ENCODE measurements around the gene PIK3AP1.

The PIK3AP1 gene

DNA sequence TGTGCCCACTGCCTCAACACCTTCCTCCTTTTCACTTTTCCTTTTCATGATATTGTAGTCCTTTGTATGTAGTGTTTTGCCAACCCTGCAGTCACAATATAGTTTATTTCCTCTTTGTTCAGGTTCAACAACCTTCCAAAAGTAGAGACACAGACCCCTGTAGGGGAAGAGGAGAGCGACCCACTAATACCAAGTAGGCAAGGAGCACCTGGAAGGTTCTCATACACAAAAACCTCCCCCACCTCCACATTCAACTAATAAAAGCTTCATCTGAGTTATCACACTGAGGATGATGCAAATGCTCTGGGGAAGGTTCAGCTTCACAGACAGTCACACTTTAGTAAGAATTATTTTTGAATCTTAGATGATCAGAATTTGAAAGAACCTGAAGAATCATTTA, 41.6 kb downstream of the PIK3AP1 start:
- Histone ChIP-seq H3K27me3 (ENCODE audit: control insufficient read depth, insufficient read depth, low read length) (no peaks in the 10 kb centered on the region), H3K9me3 (ENCODE audit: control insufficient read depth, insufficient read depth, low read length) (no peaks in the 10 kb centered on the region), H3K9ac (ENCODE audit: low read depth, low read length) (no peak overlapping the region), H3K4me1 (ENCODE audit: control insufficient read depth, insufficient read depth, low read length) (peaks cover under 1% of the 10 kb centered on the region), H3K4me3 (ENCODE audit: low read depth, low read length) (no peak overlapping the region), H3K36me3 (ENCODE audit: control insufficient read depth, insufficient read depth, low read length) (no peaks in the 10 kb centered on the region)

DNA sequence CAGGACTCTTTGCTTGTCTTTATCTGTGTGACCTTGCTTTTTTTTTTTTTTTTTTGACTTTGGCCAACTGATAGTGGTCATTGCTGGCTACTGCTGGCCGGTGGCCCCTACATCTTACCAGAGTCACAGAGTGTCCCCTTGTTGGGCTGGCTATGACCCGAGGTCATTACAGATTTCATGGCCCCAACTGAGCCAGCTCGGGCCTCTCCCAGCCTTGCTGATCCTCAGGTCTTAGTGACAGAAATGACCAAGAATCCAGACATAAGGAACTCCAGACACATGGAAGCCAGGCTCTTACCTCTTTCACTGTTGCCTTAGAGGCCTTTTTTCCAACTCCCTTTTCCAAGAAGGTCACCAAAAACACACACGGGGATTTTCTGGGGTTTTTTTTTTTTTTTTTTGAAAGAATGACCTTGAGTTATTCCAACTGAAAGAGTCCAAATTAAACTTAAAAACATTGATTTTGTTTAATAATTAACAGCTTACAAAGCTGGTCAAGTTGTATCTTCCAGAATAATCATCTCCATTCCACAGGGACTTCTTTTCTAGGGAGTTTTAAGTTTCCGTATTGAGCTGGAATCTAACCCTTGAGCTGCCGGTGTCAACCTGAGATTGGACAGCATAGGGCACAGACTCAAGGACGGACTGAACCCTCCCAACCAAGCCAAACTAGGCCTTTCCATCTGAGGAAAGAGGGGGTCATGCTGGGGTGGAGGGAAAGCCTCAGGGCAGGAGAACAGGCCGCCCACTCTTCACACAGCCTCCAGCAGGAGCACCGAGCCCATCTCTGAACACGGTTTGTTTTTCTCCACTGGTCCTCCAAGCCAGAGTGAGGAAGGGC, 43.8 kb downstream of the PIK3AP1 start:
- Histone ChIP-seq H3K27me3 (ENCODE audit: control insufficient read depth, insufficient read depth, low read length) (no peaks in the 10 kb centered on the region), H3K9me3 (ENCODE audit: control insufficient read depth, insufficient read depth, low read length) (no peaks in the 10 kb centered on the region), H3K4me3 (ENCODE audit: low read depth, low read length) (no peak overlapping the region), H3K36me3 (ENCODE audit: control insufficient read depth, insufficient read depth, low read length) (no peaks in the 10 kb centered on the region), H3K9ac (ENCODE audit: low read depth, low read length) (no peak overlapping the region), H3K4me1 (ENCODE audit: control insufficient read depth, insufficient read depth, low read length) (peaks cover 4% of the 10 kb centered on the region)

DNA sequence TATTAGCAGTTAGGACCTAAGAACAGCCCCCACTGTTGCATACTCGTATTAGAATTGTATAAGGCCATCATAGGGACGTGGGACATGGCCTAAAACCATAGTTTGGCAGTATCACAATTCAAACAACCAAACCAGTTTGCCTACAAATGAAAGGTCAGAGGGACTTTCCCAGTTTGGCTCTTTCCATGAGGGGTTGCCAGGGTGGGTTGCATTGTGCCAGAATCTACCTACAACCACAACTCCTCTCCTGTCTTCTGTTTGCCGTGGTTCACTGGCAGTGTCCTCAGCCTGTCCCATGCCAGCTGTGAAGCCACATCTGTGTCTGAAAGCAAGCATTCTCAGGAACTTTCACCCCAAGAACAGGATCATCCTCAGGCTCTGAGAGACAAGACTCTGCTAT, 44.5 kb downstream of the PIK3AP1 start:
- no peaks in the 10 kb centered on the region for H3K36me3 ChIP-seq (ENCODE audit: control insufficient read depth, insufficient read depth, low read length)
- H3K9ac ChIP-seq (ENCODE audit: low read depth, low read length): no peak overlapping the region
- no peak overlapping the region for H3K4me3 ChIP-seq (ENCODE audit: low read depth, low read length)

DNA sequence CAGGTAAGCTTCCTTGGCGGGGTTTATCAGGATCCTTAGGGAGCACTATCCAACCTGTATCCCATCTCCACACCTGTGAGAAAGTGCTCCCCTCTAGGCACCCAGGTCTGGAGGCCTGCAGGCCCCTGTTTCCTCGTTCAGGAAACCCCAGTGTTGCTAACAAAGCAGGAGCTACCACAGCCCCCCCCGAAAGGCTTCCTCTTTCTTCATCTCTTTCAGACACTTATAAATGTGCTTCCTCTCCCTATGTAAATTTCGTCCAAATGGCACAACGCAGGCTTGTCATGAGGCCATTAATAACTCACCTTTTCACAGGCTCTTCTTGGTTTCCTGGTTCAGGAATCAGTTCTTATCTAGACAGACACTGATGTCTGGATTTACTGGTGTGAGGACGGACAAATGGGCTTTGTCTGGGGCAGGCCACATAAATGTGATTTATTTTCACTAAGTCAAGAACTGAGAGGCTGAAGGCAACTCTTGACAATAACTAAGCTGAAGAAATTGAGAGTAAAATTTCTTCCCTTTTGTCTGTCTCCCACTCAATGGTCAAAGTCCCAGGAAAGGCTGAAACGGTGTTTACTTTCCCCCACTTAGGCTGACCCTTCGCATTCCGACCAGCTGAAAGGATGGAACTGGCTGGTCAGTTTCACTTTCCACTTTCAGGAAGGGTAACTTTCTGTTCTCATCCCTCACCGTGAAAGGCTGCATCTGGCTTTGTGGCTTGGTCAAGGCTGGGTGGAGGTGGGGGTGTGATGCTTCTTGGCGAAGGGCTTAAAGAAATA, 46.8 kb downstream of the PIK3AP1 start:
- Histone ChIP-seq H3K9me3 (ENCODE audit: control insufficient read depth, insufficient read depth, low read length) (no peaks in the 10 kb centered on the region), H3K4me1 (ENCODE audit: control insufficient read depth, insufficient read depth, low read length) (peaks cover 4% of the 10 kb centered on the region), H3K4me3 (ENCODE audit: low read depth, low read length) (no peak overlapping the region), H3K27me3 (ENCODE audit: control insufficient read depth, insufficient read depth, low read length) (no peaks in the 10 kb centered on the region), H3K9ac (ENCODE audit: low read depth, low read length) (no peak overlapping the region), H3K36me3 (ENCODE audit: control insufficient read depth, insufficient read depth, low read length) (no peaks in the 10 kb centered on the region)

More for the DNA sequence above, 44.5 kb downstream of the PIK3AP1 start:
- H3K27me3 ChIP-seq (ENCODE audit: control insufficient read depth, insufficient read depth, low read length): no peaks in the 10 kb centered on the region
- no peaks in the 10 kb centered on the region for H3K9me3 ChIP-seq (ENCODE audit: control insufficient read depth, insufficient read depth, low read length)
- H3K4me1 ChIP-seq (ENCODE audit: control insufficient read depth, insufficient read depth, low read length): peaks cover 4% of the 10 kb centered on the region

DNA sequence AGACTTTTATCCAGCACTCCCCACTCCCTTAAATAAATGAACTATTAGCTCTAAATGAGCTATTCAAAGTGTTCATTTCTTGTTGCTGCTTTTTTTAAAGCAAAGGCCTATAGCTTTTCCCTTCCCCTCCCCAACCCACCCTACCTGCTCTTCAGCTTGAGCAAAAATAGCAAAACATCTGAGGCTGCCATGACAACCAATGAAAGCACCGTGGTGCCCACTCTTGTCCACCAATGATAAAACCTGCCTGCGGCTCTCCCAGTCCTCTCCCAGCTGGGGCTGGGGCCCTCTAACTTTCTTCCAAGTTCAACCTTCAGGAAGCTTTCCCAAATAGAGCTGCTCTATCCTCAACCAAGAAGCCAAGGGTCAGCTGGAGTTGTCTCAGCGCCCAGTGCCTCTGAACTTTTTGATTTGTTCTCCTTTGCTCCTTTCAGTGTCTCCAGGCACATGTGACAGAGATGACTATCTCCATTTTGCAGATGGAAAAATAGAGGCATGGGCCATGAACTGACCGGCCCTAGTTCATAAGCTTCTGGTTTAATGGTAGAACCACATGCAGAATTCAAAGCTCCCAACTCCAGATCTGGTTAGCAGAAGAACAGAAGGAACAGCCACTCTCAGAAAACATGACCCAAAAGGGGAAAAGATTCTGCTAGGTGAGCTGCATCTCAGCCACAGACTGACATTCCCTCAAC, 47.7 kb downstream of the PIK3AP1 start:
- Histone ChIP-seq H3K4me3 (ENCODE audit: low read depth, low read length) (no peak overlapping the region), H3K9ac (ENCODE audit: low read depth, low read length) (no peak overlapping the region)

DNA sequence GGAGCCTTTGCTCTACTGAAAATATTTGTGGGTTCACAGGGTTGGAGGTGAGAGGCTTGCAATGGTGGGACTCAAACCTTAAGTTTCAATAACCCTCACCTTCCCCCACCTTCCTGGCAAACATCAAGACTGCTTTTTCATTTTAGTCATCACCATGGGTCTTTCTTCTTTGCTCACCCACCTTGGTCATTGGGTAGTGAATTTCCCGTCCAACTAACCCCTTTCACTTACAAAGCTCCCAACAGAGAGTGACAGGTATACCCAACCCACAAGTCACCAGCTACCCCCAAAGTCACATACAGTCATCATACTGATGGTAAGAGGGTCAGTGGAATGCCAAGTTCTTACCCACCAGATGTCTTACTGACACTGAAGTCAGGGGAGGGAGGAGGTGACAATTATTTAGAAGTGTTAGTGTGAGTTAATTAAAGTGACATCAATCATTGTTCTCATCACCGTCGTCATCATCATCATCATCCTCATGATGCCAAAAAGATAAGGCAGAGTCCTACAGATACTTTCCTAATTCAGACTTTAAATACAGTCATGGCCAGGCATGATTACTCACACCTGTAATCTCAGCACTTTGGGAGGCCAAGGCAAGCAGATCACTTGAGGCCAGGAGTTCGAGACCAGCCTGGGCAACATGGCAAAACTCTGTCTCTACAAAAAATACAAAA, 49.0 kb downstream of the PIK3AP1 start:
- Histone ChIP-seq H3K4me3 (ENCODE audit: low read depth, low read length) (no peak overlapping the region), H3K27me3 (ENCODE audit: control insufficient read depth, insufficient read depth, low read length) (no peaks in the 10 kb centered on the region), H3K36me3 (ENCODE audit: control insufficient read depth, insufficient read depth, low read length) (no peaks in the 10 kb centered on the region), H3K9me3 (ENCODE audit: control insufficient read depth, insufficient read depth, low read length) (no peaks in the 10 kb centered on the region), H3K4me1 (ENCODE audit: control insufficient read depth, insufficient read depth, low read length) (peaks cover 4% of the 10 kb centered on the region), H3K9ac (ENCODE audit: low read depth, low read length) (no peak overlapping the region)

More for the DNA sequence above, 47.7 kb downstream of the PIK3AP1 start:
- no peaks in the 10 kb centered on the region for H3K9me3 ChIP-seq (ENCODE audit: control insufficient read depth, insufficient read depth, low read length)
- peaks cover 4% of the 10 kb centered on the region for H3K4me1 ChIP-seq (ENCODE audit: control insufficient read depth, insufficient read depth, low read length)
- no peaks in the 10 kb centered on the region for H3K36me3 ChIP-seq (ENCODE audit: control insufficient read depth, insufficient read depth, low read length)
- H3K27me3 ChIP-seq (ENCODE audit: control insufficient read depth, insufficient read depth, low read length): no peaks in the 10 kb centered on the region

DNA sequence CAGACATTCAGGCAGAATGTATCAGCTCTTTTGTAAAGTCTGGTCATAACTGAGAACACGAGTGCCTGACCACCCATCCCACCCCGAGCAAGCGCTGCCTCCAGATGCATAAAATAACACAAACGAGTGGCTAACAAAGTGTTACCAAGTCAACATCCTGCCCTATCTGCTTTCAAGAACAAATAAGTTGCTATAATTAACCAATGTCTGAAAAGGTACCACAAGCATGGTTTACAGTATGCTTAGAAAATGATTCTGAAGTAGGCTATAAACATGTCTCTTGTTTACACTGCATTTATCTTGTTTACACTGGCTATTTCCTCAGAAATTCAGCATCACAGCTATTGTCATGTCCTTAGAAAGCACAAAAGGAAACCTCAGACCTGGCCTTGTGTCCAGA, 49.5 kb downstream of the PIK3AP1 start:
- peaks cover 4% of the 10 kb centered on the region for H3K4me1 ChIP-seq (ENCODE audit: control insufficient read depth, insufficient read depth, low read length)
- H3K27me3 ChIP-seq (ENCODE audit: control insufficient read depth, insufficient read depth, low read length): no peaks in the 10 kb centered on the region
- no peaks in the 10 kb centered on the region for H3K9me3 ChIP-seq (ENCODE audit: control insufficient read depth, insufficient read depth, low read length)
- H3K9ac ChIP-seq (ENCODE audit: low read depth, low read length): no peak overlapping the region
- no peak overlapping the region for H3K4me3 ChIP-seq (ENCODE audit: low read depth, low read length)
- H3K36me3 ChIP-seq (ENCODE audit: control insufficient read depth, insufficient read depth, low read length): no peaks in the 10 kb centered on the region

DNA sequence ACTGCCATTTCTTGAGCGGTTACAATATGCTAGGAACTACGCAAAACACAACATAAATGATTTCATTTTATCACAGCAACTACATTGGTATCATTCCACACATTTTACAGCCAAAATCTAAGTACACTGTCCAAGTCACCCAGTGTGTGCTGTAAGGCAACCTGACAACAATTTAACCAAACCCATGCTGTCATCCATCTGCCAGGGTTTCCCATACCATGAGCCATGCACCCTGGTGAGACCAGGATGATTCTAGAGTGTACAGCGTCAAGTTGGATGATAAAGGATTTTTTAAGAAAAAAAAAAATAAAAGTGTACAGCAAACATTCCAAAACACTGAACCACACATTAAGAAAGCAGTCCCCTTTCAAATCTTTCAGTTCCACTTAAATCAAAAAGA, 52.9 kb downstream of the PIK3AP1 start:
- H3K36me3 ChIP-seq (ENCODE audit: control insufficient read depth, insufficient read depth, low read length): no peaks in the 10 kb centered on the region
- no peaks in the 10 kb centered on the region for H3K9me3 ChIP-seq (ENCODE audit: control insufficient read depth, insufficient read depth, low read length)
- no peak overlapping the region for H3K9ac ChIP-seq (ENCODE audit: low read depth, low read length)
- no peaks in the 10 kb centered on the region for H3K4me1 ChIP-seq (ENCODE audit: control insufficient read depth, insufficient read depth, low read length)
- H3K27me3 ChIP-seq (ENCODE audit: control insufficient read depth, insufficient read depth, low read length): no peaks in the 10 kb centered on the region
- no peak overlapping the region for H3K4me3 ChIP-seq (ENCODE audit: low read depth, low read length)

DNA sequence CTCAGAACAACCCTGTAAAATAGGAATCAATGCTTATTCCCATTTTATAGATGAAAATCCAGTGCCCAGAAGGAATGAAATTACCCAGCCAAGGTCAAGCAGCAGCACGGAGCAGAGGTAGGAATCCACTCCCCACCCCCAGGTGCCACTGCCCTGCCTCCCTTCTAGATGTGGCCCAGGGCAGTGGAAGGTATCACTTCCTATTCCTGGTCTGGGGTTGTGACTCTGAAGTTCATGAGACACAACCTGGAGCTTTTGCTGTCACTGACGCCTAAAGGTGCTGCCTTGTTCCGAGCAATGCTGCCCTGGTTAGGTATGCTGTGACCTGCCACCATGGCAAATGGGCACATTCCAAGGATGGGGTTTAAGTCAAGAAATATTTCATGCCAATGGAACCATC, 53.6 kb downstream of the PIK3AP1 start:
- Histone ChIP-seq H3K36me3 (ENCODE audit: control insufficient read depth, insufficient read depth, low read length) (no peaks in the 10 kb centered on the region), H3K27me3 (ENCODE audit: control insufficient read depth, insufficient read depth, low read length) (no peaks in the 10 kb centered on the region), H3K9me3 (ENCODE audit: control insufficient read depth, insufficient read depth, low read length) (no peaks in the 10 kb centered on the region), H3K9ac (ENCODE audit: low read depth, low read length) (no peak overlapping the region), H3K4me1 (ENCODE audit: control insufficient read depth, insufficient read depth, low read length) (no peaks in the 10 kb centered on the region), H3K4me3 (ENCODE audit: low read depth, low read length) (no peak overlapping the region)

DNA sequence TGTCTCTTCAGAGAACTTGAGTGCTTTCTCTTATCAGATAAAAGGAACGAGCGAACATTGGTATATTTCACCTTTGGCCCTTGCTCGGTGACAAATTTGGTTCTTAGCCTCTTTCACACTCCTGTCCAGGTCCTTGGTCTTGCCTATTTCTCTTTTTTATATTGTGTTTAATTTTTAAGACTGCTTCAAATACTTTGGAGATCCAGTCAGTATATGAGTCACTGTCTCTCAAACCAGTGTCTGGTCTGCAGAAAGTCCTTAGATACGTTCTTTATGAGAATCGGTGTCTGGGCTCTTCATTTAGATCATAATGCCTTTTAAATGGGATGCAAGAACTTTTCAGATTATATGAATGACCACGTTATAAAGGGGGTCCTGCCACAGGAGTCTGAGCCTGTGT, 55.0 kb downstream of the PIK3AP1 start:
- no peaks in the 10 kb centered on the region for H3K36me3 ChIP-seq (ENCODE audit: control insufficient read depth, insufficient read depth, low read length)
- no peaks in the 10 kb centered on the region for H3K4me1 ChIP-seq (ENCODE audit: control insufficient read depth, insufficient read depth, low read length)

DNA sequence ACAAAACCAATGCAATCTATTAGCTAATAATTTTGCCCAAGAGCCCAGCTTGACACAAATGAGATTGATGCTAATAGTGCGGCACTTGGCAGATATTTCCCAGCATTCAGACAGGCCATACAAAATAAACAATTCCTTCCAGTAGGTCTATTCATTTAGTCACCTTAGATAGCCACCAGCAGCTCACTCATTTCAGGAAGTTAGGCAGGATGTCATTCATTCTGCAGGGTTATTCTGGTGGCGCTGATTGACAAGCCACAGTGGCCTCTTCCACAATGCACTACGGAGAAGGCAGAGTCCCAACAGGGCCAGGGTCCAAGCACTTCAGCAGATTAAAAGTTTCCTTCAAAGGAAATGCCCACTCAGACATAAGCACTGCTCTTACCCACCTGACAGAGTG, 55.8 kb downstream of the PIK3AP1 start:
- Histone ChIP-seq H3K27me3 (ENCODE audit: control insufficient read depth, insufficient read depth, low read length) (no peaks in the 10 kb centered on the region), H3K4me1 (ENCODE audit: control insufficient read depth, insufficient read depth, low read length) (no peaks in the 10 kb centered on the region), H3K4me3 (ENCODE audit: low read depth, low read length) (no peak overlapping the region), H3K9me3 (ENCODE audit: control insufficient read depth, insufficient read depth, low read length) (no peaks in the 10 kb centered on the region), H3K36me3 (ENCODE audit: control insufficient read depth, insufficient read depth, low read length) (no peaks in the 10 kb centered on the region), H3K9ac (ENCODE audit: low read depth, low read length) (no peak overlapping the region)

More for the DNA sequence above, 55.0 kb downstream of the PIK3AP1 start:
- Histone ChIP-seq H3K9me3 (ENCODE audit: control insufficient read depth, insufficient read depth, low read length) (no peaks in the 10 kb centered on the region), H3K4me3 (ENCODE audit: low read depth, low read length) (no peak overlapping the region), H3K27me3 (ENCODE audit: control insufficient read depth, insufficient read depth, low read length) (no peaks in the 10 kb centered on the region), H3K9ac (ENCODE audit: low read depth, low read length) (no peak overlapping the region)
